Measurements from ENCODE around the gene TCF19. TPM values are rescaled to one million over a fixed set of nuclear protein-coding genes. Genes with fewer than 3 reads are reported as not detected.

TCF19 gene
- total RNA-seq, 1 experiment from 2014 or later: 15.0 TPM

- peaks cover 16 to 21% of the 10 kb centered on the region in 2 experiments for H3K4me1 Mint-ChIP-seq
- no CpG with 5 or more reads among the region's 6 CpGs for WGBS (ENCODE audit: extremely low coverage, insufficient read length, low lambda C conversion rate)
Observed at GRCh38 chr6:31210123-31210522, 51.7 kb downstream of the TCF19 start.

More at GRCh38 chr6:31210123-31210522, 51.7 kb downstream of the TCF19 start:
- Histone ChIP-seq H3K4me2 (ENCODE audit: insufficient read depth, insufficient read length, low read length) (no peak overlapping the region), H3K14ac (ENCODE audit: insufficient read depth, low read length) (no peak overlapping the region), H3K27ac (ENCODE audit: insufficient read length, low read depth, low read length) (no peak overlapping the region), H2BK15ac (ENCODE audit: low read depth, low read length) (no peak overlapping the region), H3K56ac (ENCODE audit: insufficient read length, low read depth, low read length) (no peak overlapping the region), H2BK5ac (ENCODE audit: insufficient read length, low read length) (no peak overlapping the region), H2BK20ac (ENCODE audit: low read depth, low read length, poor library complexity, severe bottlenecking) (no peak overlapping the region), H2BK120ac (ENCODE audit: low read depth, low read length, poor library complexity, severe bottlenecking) (no peak overlapping the region), H3K4ac (ENCODE audit: low read depth, low read length) (no peak overlapping the region), H4K91ac (ENCODE audit: insufficient read length, low read depth, low read length) (no peak overlapping the region), H4K5ac (ENCODE audit: insufficient read length, low read depth, low read length) (no peak overlapping the region), H3K27me3 (ENCODE audit: insufficient read depth, low read length) (no peaks in the 10 kb centered on the region), H4K8ac (replicated peaks; ENCODE audit: insufficient read length, low read depth, low read length) (no peak overlapping the region), H3K4me1 (ENCODE audit: insufficient read depth, low read length) (no peaks in the 10 kb centered on the region; the same call in 1 of the 2 replicates), H3K9me3 (ENCODE audit: control insufficient read depth, low read depth, low read length) (no peaks in the 10 kb centered on the region), H3K18ac (ENCODE audit: insufficient read length, low read depth, low read length) (no peak overlapping the region), H2AK5ac (ENCODE audit: insufficient read length, low read length) (no peak overlapping the region), H3K79me1 (ENCODE audit: insufficient read depth, low read depth, low read length, poor library complexity, severe bottlenecking) (no peaks in the 10 kb centered on the region), H2BK12ac (ENCODE audit: insufficient read length, low read depth, low read length) (no peak overlapping the region), H3T11ph (ENCODE audit: low read length) (no peak overlapping the region), H3K23me2 (ENCODE audit: insufficient read length, low read depth, low read length, poor library complexity, severe bottlenecking) (no peaks in the 10 kb centered on the region), H3K79me2 (ENCODE audit: insufficient read depth, low read length) (no peaks in the 10 kb centered on the region), H4K20me1 (ENCODE audit: control insufficient read depth, insufficient read depth, insufficient read length) (no peaks in the 10 kb centered on the region), H3K9ac (ENCODE audit: extremely low read depth, insufficient read length, low read length) (no peak overlapping the region), H3K23ac (ENCODE audit: insufficient read length, low read depth, low read length) (no peak overlapping the region), H2AFZ (ENCODE audit: low read length) (no peak overlapping the region)
- no peak for TF ChIP-seq CTCF (conservative IDR thresholded peaks at IDR 0.05)
- Mint-ChIP-seq H3K9me3 (peaks cover 0 to 5% of the 10 kb centered on the region in 2 experiments; a peak in 1 of 5 replicates), H3K4me3 (no peak overlapping the region), H3K27ac (no peak overlapping the region), H3K36me3 (ENCODE audit: insufficient read depth in 1 of 3, low read depth in 3 of 3) (no peaks in the 10 kb centered on the region; a peak in 1 of 7 replicates), H3K27me3 (ENCODE audit: low read depth) (peaks cover 6% of the 10 kb centered on the region; the same call in 1 of the 2 replicates)
- DNase-seq: no peak

Data from H9 (cell line).